D341Med (cell line): ENCODE data around the gene RAB33A.

Experiments
- DNase-seq: peaks from one replicate; pipeline ENCODE4 v3.0.0; 2012; ENCODE audit warnings: low spot score

The RAB33A gene

DNA sequence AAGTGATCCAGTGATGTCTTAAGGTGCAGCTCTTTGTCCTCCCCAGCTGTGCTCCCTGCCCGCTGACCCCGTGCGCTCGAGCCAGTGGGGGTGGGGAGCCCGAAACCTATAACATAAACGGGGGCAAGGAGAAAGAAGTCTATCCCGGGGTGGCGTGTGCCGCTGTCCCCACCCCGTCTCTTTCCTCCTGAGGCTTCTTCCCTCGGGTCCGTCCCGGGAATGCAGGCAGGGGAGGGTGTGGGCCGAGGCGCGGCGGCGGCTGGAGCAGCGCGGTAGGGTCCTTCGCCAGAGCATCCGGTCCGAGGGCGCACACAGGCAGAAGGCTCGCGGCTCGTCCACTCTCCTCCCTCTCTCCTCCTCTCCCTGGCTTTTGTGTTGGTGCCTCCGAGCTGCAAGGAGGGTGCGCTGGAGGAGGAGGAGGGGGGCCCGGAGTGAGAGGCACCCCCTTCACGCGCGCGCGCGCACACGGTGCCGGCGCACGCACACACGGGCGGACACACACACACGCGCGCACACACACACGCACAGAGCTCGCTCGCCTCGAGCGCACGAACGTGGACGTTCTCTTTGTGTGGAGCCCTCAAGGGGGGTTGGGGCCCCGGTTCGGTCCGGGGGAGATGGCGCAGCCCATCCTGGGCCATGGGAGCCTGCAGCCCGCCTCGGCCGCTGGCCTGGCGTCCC is at the start of gene RAB33A:
Gene RAB33A (plus strand): TSS at position 517 of the 681 bp plus-strand sequence. CDS start 101 bp downstream, at position 618.
- DNase-seq: peak; percentile 60

DNA sequence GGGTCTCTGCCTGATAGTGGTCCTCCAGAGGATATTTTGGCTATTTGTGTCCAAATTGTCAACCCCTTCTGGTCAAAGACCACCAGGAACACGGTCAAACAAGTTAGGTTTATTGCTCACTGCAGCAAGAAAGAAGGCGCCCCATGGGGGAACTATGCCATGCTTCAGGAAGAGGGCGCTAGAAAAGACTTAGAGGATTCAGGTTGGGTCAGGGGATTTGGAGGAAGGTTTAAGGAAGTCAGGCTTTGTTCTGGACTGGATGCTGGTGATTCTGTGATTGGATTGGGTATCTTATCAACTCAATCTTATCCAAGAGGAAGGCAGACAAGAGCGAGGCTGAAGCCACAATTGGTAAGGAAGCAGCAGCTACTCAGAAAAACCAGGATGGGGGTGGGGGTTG is 47.2 kb upstream of the RAB33A start:
- no peak for DNase-seq

DNA sequence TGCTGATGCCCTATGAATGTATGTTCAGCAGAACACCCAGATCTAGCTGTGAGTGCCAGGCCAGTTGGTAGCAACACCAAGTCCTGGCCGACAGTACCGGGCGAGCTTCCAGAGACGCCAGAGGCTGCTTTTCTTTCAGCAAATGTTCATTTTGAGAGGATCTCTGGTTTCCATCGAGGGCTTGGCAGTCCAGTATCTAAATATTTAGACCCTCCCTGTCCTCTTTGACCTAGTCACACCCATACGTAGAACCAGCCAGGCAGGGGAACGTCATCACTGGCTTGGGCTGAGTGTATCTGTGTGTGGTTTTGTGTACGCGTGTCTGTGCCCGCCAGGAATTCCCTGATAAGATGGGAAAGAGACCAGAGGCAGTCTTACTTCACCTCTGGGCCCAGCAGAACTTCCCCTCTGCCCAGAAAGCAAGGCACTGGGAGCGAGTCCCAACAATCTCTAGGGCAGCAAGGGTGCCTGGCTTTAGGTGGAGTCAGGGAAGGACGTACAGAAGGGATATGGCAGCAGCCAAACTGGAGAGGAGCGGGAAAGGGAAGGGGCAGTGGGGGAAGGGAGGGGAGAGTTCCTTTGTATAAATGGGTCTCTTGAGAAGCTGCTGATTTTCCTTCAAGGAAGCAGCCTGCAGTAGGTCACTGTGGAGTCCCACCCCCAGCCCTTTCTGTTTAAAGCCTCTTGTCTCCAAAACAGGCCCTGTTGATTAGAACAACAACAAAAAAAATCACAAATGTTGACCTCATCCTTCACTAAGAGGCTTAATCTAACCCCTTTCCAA is 46.5 kb upstream of the RAB33A start:
- DNase-seq: no peak

DNA sequence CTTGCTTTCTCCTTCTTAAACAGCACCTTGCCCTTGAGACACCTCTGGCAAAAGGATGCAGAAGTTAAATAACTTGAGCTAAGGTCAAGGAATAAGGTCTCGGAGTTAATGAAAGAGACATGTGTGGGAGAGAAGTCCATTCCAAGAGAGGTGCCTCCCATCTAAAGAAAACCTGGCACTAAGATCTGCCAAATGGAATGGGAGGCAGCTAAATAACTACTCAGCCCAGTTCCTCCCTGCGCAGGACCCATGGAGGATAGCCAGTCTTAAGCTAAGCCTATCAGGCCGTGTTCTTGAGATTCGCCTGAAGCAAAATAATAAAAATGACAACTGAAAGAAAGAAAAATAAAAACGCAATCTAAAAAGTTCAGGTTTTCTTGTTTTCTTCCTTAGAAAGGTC is 40.8 kb upstream of the RAB33A start:
- no peak for DNase-seq

DNA sequence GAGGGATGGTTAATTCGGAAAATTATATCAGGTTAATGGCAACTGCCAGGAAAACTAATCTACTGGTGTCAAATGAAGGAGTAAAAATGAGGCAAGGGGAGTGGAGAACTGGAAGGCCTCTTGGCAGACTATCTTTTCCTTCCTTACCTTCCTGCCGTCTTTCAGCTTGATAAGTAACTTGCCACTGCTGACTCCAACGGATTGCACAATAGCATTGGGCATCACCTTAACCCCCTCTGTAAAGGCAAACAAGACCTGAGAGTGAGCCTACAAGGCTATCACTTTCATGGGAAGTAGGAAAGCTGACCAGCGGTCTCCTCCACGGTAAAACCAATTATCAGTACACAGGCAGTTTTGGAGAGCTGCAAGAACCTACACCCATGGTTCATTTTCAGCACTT is 35.3 kb upstream of the RAB33A start:
- DNase-seq: no peak

DNA sequence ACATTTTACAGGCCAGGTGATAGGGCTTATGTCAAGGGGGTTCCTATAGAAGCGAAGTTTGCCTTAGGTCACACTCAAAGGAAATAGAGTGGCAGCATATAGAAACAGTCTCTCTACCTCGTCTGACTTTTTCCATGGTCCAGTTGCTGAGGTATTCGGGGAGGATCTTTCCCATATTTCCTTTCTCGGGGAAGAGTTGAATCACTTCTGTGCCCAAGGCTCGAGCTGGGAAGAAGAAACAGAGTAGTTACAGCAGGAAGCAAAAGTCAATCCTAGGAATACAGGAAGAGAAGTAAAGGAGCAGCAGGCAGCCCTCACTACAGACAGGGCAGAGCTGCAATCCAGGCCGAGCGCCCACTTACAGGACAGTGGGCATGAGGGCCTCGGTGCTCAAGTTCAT is 34.8 kb upstream of the RAB33A start:
- DNase-seq: no peak

DNA sequence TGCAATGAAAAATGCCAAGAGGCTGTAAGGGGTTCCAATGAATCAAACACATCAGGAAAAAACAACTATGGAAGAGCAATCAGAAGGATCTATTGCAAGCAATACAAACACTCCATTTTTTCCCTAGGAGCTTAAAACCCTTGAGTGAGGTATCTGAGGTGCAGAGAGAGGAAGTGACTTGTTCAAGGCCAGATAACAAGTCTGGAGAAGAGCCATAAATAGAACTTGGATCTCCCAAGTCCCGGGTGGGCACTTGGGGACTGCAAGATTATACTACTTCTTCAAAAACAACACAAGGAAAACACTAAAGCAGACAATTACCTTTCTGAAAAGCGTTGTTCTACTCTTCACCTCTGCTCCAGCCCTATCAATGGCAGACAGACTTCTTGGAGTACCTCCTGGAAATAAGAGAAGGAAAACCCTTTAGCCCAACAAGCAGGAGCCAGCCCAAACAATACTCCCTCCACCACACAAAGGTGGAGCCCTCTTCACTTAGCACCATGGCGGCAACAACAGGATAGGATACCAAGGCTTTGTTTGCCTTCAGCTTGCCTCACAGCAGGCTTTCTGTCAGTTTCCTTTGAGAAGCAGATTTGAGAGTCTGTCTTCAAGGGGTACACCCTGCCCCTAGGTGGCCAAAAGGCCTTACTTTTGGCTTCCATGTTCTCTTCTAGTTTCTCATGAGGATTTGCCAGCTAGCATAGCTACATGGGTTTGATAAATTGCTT is 32.1 kb upstream of the RAB33A start:
- DNase-seq: no peak

DNA sequence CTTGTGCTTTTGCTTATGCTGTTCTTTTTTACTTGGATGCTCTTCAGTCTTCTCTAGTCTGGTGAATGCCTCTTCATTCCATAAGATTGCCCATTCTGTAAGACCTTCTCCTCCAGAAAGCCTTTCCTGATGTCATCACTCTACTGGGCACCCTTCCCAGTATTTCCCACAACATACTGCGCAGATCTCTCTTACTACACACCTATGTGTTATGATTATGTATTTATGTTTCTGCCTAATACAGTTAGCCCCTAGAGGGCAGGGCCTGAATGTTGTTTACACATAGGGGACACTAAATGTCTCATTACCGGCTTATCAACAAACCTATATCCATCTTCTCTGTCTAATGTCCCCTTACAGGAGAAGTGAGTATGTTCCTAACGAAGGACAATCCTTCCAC is 27.3 kb upstream of the RAB33A start:
- DNase-seq: no peak

DNA sequence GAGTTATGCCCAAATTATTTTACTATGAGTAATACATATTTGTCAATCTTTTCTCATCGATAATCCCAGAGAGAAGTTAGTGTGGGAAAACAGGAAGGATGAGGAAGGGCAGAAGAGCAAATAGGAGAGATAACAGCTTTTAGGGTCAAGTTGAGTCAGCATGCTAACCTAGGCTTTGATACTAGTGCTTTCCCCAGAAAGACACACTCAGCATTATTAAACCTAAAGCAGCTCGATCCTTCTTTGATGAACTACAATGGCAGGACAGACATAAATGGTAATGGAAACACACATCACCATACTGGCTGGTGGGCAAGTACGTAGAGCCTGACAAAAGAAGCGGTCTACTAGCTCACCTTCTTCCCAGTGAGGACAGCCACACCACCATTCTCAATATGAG is 26.6 kb upstream of the RAB33A start:
- no peak for DNase-seq

DNA sequence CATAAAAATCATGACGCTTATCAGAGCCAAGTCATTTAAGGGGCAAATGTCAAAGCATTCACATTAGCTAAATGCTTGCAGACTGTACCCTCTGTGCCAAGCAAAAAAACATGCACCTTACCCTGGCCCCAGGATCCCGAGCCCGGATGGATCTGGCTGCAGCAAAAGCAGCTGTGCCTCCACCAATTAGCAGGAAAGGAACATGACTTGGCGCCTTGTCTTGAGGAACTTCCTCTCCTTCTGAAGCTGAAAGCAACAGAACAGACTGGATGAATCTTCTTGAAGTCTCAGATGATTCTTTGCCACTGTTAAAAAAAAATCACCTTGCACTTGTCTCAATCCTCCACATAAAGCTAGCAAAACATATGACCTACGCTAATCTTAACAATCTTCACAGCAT is 24.1 kb upstream of the RAB33A start:
- DNase-seq: no peak

DNA sequence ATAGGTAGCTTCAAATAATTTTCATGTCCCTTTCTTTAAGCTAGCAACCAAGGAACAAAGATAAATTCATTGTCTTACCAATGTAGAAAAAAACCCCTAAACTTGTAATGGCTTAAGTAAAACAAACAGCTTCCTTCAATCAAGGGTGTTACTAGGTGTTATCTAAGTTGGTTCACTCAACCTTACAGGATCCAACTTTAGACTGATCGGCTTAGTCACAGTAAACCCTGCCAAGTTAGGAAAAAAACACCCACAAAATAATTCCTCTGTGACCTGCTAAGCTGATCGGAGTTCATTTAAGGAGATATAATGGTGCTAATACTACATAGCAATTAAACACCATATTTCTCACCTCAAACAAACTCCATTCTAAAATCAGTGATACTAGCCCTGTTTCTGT is 16.2 kb upstream of the RAB33A start:
- DNase-seq: no peak

DNA sequence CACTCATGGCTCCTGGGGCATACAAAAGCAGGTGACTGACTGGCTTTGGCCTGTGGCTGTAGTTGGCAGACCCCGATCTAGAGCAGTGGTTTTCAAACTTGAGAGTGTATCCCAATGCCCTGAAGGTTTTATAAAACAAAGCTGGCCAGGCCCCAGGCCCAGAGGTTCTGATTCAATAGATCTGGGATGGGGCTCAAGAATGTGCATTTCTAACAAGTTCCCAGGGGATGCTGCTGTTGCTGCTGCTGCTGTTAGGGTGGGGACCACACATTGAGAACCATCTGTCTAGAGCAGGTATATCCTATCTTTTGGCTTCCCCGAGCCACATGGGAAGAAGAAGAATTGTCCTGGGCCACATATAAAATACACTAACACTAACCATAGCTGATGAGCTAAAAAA is 13.5 kb upstream of the RAB33A start:
- DNase-seq: no peak

DNA sequence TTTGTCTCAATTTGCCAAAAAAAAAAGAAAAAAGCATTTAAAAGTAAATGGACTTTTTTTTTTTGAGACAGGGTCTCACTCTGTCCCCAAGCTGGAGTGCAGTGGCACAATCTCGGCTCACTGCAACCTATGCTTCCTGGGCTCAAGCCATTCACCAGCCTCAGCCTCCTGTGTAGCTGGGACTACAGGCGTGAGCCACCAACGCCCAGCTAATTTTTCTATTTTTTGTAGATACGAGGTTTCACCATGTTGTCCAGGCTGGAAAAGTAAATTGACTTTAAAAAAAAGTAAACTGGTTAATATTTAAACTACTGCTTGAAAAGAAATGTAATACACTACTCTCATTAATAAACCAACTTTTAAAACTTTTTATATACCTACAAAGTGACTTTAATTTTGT is 12.0 kb upstream of the RAB33A start:
- DNase-seq: no peak

DNA sequence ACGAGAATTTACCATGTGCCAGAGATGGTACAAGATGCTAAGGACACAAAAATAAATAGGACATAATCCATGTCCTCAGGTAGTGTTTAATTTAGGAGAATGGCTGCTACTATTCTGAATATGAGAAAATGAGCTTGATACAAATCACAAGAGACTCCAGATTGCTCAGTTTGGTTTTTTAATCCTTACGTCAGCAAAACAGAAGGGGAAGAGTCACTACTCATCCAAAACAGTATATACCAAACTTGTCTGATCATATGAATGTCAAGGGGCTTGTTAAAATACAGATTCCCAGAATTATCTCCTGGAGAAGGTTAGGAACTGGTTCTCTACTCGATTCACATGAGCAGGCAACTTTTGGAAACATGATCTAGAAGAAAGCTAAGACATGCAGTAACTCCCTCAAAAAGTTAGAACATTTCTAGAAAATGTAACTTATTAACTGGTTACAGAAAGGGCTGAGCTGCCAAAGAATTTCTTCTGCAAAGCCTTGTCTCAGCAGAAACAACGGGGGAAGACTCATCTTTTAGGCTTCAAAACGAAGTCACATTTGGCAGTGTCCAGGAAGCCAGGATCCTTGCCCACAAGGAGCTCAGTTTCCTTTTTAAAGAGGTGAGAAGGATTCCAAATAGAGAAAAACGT is 9.5 kb upstream of the RAB33A start:
- no peak for DNase-seq

DNA sequence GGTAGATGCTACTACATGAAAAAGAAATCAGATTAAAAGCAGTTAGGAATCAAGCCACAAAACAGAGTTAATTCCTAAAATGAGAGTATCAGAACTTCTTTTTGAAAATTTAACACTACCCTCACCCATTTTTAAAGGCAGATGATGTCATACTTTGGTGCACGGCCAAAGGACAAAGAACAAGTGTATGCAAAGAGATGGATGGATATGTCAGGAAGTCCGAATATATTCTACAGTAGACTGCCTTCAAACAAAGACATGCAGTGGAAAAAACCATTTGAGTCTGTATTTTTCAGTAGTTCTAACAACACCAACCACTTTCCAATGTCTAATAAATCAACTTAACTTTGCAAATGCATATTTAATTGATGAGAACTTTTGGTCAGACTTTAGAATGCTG is 8.4 kb upstream of the RAB33A start:
- no peak for DNase-seq

DNA sequence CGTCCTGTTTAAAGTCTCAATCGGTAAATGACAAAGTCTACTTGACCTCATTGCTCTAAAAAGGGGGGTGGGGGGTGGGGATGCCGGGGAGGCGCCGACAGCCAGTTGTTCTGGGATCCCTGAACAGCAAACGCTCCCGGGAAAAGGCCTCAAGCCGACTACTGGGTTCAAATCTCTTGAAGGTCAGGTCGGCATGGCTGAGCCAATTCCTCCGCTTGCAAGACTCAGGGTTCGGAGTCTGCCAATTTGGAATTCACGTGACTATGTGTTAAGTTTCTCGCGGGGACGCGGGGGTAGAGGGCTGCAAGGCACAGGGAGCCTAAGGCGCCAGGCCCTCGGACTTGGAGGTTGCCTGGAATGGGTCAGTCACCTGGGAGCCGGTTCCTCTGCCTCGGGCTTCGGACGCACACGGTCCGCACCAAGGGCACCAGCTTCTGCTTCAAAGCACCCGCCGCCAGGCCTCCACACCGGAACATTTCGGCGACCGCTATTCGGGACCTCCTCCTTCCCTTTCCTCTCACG is 6.5 kb upstream of the RAB33A start:
- peak; percentile 32 for DNase-seq

DNA sequence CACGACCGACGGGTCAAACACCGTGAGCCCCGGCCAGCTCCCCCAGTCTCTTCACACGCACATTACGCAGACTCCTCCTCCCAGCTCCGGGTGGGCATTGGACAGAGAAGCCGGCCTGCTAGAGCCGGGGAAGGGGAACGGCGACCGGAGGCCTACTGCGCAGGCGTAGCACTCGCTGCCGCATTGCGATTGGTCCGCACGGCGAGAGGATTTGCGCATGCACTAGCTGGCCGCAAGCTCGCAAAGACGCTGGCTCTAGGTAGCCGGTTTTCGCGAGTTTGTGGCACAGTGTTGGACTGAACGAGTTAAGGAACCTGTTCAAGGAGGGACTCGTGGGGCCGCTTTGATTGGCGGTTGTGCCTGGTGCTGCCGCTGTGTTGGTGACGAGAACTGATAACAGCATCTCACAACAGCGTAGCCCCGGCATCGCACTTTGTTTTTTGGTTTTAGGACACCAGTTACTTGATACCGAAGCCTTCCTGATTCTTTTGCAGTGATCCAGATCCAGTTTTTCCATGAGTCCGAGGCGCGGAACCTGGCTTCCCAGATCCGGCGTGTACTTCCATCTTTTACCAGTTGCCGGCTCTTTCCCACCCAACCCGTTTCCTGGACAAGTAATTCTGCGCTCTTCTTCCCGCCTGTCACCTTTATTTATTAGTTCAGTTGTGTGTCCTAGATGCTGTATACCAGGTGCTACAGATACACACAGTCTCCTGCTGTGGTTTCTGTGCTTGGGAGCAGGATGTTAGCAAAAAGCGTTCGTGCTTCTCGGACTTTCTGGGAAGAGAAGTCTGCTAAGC is 5.9 kb upstream of the RAB33A start, which contains the start of gene AIFM1:
Gene AIFM1 (minus strand): TSS at position 139 of the 800 bp plus-strand sequence. CDS start 185 bp downstream, outside the sequence.
- DNase-seq: peak; percentile 90

DNA sequence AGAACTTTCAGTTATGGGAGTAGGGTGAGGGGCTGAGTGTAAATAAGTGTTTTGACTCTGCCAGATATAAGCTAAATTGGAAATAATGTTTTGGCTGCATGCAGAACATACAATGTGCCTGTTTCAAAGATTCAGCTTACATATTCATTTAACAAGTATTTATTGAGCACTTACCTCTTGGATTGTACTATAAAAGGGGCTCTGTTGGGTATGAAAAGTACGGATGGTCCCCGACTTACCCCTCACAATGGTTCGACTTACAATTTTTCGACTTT is 5.3 kb upstream of the RAB33A start:
- no peak for DNase-seq

DNA sequence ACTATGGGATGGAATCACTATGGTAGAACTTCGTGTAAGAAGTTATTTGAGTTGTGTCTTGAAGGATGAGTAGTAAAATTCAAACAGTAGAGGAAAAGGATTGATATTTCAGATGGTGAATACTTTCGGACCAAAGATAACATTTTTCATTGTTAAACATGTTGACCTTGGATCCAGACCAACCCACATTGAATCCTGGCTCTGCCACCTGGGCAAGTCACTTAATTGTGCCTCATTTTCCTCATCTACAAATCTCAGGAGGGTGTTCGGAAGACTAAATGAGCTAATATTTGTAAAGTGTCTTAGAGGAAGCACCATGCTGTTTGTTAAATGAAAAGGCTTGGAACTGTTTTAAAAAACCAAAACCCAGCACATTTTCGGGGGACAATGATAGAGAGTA is 4.7 kb upstream of the RAB33A start:
- no peak for DNase-seq

DNA sequence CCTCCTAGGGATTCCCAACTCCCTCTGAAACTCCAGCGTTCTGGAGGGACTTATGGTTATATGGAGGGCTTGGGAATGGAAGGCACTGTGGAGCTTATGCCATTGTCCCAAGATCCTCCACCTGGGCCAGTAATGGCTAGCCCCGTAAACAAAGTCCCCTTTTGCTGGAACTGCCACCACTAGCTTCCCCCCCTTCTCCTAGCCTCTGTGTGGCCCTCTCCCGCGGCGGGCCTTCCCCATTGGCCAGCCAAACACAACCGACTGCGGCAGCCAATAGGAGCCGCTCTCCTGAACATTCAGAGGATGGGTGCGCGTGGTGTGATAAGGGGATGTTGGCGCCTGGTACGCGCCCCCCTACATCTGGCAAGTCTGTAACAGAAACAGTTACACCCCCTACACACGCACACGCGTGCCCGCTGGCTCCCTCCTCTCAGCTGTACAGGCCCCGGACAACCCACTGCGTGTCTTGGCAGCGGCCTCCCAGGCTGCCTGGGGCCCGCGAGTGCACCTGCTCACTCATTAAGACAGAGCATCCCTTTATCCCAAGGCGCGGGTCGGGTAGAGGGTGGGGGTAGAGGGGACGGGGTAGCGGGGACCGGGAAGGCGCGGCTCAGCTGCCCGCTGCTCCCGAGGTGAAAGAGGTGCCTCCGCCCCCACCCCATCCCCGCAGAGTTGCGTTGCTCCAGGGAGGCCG is 863 bp upstream of the RAB33A start:
- DNase-seq: peak; percentile 83
